ENCODE results near the gene OR51S1.
"Not testable (repeated sequence)": the region's sequence is repeated elsewhere in the genome, so short reads cannot be mapped to it uniquely, and the experiment has no call there.

OR51S1 gene

GRCh38 chr11:4804280-4804679 lies 44.7 kb downstream of the OR51S1 start, which contains the start of gene OR52R1:
TSS of gene OR52R1 (minus strand) at chr11:4804380. CDS start at chr11:4804380, 0 bp downstream.
- DNase-seq, result no peak

GRCh38 chr11:4801316-4801715 lies 47.7 kb downstream of the OR51S1 start:
- DNase-seq, result not testable (repeated sequence)

GRCh38 chr11:4798427-4799183 lies 50.4 kb downstream of the OR51S1 start:
- no peak for DNase-seq
